Measurements from ENCODE around the gene ANXA1. TPM values are rescaled to one million over a fixed set of nuclear protein-coding genes. Genes with fewer than 3 reads are reported as not detected.

Gene ANXA1
- 659 and 771 TPM in 2 replicates for total RNA-seq

GRCh38 chr9:73151653-73152542, at the start of gene ANXA1:
Gene ANXA1 (plus strand): TSS chr9:73151865. CDS start chr9:73158536, 6,671 bp downstream.

Other genes with a start within 250 kb of the ANXA1 start
- 57.0 and 116 TPM in 2 replicates for gene ALDH1A1, start 198.8 kb upstream of the ANXA1 start, total RNA-seq